Measurements from ENCODE around the gene TCF20.
A peak's percentile ranks its signal among the peaks of the same experiment; 100 is the strongest.

TCF20 gene

DNA sequence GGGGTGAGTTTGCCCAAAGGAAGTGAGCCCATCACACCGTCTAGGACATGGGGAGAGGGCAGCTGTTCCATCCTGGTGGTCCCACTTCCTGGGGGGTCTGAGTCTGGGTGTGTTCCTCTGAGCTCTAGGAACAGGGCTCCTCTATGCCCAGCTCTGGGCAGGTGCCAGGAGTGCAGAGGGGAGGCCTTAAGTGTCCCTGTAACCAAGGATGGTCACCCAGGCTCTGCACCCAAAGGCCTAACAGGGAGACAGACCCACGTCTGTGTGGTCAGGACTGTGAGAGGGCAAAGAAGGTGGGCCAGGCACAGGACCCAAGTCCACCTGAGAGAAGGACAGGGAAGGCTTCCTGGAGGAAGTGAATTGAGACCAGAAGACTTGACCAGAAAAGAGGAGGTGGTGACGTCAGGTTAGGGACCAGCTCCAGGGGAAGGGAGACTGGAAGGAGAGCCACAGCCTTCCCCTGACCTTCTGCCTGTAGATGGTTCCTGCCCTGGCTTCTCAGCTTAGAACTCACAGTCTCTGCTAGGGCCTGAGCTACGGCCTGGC is 11.3 kb upstream of the TCF20 start (continued):
- TF ChIP-seq, protein P1, sequence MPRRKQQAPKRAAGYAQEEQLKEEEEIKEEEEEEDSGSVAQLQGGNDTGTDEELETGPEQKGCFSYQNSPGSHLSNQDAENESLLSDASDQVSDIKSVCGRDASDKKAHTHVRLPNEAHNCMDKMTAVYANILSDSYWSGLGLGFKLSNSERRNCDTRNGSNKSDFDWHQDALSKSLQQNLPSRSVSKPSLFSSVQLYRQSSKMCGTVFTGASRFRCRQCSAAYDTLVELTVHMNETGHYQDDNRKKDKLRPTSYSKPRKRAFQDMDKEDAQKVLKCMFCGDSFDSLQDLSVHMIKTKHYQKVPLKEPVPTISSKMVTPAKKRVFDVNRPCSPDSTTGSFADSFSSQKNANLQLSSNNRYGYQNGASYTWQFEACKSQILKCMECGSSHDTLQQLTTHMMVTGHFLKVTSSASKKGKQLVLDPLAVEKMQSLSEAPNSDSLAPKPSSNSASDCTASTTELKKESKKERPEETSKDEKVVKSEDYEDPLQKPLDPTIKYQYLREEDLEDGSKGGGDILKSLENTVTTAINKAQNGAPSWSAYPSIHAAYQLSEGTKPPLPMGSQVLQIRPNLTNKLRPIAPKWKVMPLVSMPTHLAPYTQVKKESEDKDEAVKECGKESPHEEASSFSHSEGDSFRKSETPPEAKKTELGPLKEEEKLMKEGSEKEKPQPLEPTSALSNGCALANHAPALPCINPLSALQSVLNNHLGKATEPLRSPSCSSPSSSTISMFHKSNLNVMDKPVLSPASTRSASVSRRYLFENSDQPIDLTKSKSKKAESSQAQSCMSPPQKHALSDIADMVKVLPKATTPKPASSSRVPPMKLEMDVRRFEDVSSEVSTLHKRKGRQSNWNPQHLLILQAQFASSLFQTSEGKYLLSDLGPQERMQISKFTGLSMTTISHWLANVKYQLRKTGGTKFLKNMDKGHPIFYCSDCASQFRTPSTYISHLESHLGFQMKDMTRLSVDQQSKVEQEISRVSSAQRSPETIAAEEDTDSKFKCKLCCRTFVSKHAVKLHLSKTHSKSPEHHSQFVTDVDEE (CRISPR knock-in tag; IDR thresholded peaks at IDR 0.05): no peak
- TF ChIP-seq ISL1 (CRISPR knock-in tag; IDR thresholded peaks at IDR 0.05): no peak
- TF ChIP-seq, protein P2, sequence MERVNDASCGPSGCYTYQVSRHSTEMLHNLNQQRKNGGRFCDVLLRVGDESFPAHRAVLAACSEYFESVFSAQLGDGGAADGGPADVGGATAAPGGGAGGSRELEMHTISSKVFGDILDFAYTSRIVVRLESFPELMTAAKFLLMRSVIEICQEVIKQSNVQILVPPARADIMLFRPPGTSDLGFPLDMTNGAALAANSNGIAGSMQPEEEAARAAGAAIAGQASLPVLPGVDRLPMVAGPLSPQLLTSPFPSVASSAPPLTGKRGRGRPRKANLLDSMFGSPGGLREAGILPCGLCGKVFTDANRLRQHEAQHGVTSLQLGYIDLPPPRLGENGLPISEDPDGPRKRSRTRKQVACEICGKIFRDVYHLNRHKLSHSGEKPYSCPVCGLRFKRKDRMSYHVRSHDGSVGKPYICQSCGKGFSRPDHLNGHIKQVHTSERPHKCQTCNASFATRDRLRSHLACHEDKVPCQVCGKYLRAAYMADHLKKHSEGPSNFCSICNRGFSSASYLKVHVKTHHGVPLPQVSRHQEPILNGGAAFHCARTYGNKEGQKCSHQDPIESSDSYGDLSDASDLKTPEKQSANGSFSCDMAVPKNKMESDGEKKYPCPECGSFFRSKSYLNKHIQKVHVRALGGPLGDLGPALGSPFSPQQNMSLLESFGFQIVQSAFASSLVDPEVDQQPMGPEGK (CRISPR knock-in tag; IDR thresholded peaks at IDR 0.05; ENCODE audit: borderline replicate concordance): no peak

DNA sequence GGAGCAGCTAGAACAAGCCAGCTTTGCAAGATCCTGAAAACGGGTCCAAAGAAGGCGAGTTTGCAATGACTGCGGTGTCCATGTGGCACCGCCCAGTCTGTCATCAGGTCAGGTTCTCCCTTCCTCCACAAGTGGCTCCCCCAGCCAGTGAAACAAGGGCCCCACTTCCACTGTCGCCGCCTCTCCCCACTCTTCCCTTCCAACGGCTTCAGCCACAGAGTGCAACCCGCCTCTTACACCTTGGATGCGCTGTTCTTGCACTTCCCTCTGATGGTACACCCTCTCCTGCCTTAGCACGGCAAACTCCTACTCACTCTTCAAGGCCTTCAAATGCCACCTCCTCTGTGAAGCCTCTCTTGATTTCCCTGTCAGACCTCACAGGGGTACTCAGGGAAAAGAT is 10.8 kb upstream of the TCF20 start:
- TF ChIP-seq ISL1 (CRISPR knock-in tag; IDR thresholded peaks at IDR 0.05) (no peak), ZFP3 (CRISPR knock-in tag; IDR thresholded peaks at IDR 0.05) (peak; percentile 86), ESRRG (CRISPR knock-in tag; IDR thresholded peaks at IDR 0.05) (no peak), ZNF565 (CRISPR knock-in tag; conservative IDR thresholded peaks at IDR 0.05; ENCODE audit: low read depth) (no peak), TCF4 (CRISPR knock-in tag; IDR thresholded peaks at IDR 0.05; ENCODE audit: borderline replicate concordance) (no peak)
- TF ChIP-seq, protein P3, sequence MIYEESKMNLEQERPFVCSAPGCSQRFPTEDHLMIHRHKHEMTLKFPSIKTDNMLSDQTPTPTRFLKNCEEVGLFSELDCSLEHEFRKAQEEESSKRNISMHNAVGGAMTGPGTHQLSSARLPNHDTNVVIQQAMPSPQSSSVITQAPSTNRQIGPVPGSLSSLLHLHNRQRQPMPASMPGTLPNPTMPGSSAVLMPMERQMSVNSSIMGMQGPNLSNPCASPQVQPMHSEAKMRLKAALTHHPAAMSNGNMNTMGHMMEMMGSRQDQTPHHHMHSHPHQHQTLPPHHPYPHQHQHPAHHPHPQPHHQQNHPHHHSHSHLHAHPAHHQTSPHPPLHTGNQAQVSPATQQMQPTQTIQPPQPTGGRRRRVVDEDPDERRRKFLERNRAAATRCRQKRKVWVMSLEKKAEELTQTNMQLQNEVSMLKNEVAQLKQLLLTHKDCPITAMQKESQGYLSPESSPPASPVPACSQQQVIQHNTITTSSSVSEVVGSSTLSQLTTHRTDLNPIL (CRISPR knock-in tag; IDR thresholded peaks at IDR 0.05; ENCODE audit: low read depth): no peak
- ATAC-seq: no peak

DNA sequence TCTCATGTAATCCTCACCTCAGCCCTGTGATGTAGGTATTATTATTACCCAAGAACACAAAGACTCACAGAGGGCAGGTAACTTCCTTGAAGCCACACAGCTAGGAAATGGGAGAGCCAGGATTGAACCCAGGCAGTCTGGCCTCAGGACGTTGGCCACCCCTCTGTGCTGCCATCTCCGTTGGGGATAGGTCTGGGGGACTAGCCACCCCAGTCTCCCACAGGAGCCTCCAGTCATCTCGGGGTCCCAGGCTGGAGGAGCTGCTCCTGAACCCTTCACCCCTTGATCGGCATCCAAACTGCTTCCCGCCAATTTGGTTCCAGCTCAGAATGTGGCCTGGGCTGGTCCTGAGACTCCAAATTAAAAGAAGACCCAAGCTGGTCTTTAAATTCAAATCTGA is 10.4 kb upstream of the TCF20 start:
- no peak for TF ChIP-seq ZFP3 (CRISPR knock-in tag; IDR thresholded peaks at IDR 0.05)
- no peak for TF ChIP-seq TOX (CRISPR knock-in tag; IDR thresholded peaks at IDR 0.05; ENCODE audit: borderline replicate concordance)
- TF ChIP-seq CSDC2 (CRISPR knock-in tag; IDR thresholded peaks at IDR 0.05): no peak
- TF ChIP-seq, protein P4, sequence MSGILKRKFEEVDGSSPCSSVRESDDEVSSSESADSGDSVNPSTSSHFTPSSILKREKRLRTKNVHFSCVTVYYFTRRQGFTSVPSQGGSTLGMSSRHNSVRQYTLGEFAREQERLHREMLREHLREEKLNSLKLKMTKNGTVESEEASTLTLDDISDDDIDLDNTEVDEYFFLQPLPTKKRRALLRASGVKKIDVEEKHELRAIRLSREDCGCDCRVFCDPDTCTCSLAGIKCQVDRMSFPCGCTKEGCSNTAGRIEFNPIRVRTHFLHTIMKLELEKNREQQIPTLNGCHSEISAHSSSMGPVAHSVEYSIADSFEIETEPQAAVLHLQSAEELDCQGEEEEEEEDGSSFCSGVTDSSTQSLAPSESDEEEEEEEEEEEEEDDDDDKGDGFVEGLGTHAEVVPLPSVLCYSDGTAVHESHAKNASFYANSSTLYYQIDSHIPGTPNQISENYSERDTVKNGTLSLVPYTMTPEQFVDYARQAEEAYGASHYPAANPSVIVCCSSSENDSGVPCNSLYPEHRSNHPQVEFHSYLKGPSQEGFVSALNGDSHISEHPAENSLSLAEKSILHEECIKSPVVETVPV (CRISPR knock-in tag; IDR thresholded peaks at IDR 0.05): no peak
- TF ChIP-seq SNAI2 (CRISPR knock-in tag; IDR thresholded peaks at IDR 0.05): no peak
- no peak for TF ChIP-seq ZNF565 (CRISPR knock-in tag; conservative IDR thresholded peaks at IDR 0.05; ENCODE audit: low read depth)
- TF ChIP-seq, protein P3 (CRISPR knock-in tag; IDR thresholded peaks at IDR 0.05; ENCODE audit: low read depth): no peak
- TF ChIP-seq ZC3H10 (CRISPR knock-in tag; IDR thresholded peaks at IDR 0.05): no peak
- TF ChIP-seq ZNF70 (CRISPR knock-in tag; IDR thresholded peaks at IDR 0.05): no peak
- no peak for TF ChIP-seq TCF4 (CRISPR knock-in tag; IDR thresholded peaks at IDR 0.05; ENCODE audit: borderline replicate concordance)
- TF ChIP-seq GLIS3 (CRISPR knock-in tag; IDR thresholded peaks at IDR 0.05): no peak
- TF ChIP-seq, protein P2 (CRISPR knock-in tag; IDR thresholded peaks at IDR 0.05; ENCODE audit: borderline replicate concordance): no peak
- TF ChIP-seq ZFP30 (CRISPR knock-in tag; IDR thresholded peaks at IDR 0.05): no peak
- no peak for TF ChIP-seq ARNTL (CRISPR knock-in tag; IDR thresholded peaks at IDR 0.05; ENCODE audit: borderline replicate concordance, low read depth)
- TF ChIP-seq ESRRG (CRISPR knock-in tag; IDR thresholded peaks at IDR 0.05): no peak
- no peak for TF ChIP-seq ISL1 (CRISPR knock-in tag; IDR thresholded peaks at IDR 0.05)
- ATAC-seq: no peak
